GM19193 (cell line): ENCODE data around the gene MSANTD3.

ENCODE experiments used
- POLR2A ChIP-seq: IDR thresholded peaks from 4 replicates; pipeline ENCODE4 v1.6.1; 2011; ENCODE audit not compliant: insufficient read depth, insufficient read length; ENCODE audit errors: extremely low read depth

The MSANTD3 gene

DNA sequence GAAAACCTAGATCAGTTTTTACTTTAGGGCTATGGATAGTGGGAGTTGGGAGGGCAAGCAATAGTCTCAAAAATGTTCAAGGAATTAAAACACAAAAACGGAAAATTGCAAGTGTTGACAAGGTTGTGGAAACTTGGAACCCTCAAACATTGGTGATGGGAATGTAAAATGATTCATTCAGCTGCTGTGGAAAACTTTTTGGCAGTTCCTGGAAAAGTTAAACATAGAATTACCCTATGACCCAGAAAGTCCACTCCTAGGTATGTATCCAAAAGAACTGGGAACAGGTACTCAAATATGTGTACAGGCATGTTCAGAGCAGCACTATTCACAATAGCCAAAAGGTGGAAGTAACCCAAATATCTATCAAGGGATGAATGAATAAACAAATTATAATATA, 1.2 kb upstream of the MSANTD3 start:
- no peak for TF ChIP-seq POLR2A

DNA sequence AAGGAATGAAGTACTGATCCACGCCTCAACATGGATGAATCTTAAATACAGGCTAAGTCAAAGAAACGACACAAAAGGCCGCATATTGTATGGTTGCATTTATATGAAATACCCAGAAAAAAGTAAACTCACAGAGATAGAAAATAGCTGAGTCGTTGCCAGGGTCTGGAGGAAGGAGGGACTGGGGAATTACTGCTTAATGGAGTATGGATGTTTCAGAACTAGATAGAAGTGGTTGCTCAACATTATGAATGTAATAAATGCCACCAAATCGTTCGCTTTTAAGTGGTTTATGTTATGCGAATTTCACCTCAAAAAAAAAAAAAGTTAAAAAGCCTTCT, 784 bp upstream of the MSANTD3 start:
- no peak for TF ChIP-seq POLR2A

DNA sequence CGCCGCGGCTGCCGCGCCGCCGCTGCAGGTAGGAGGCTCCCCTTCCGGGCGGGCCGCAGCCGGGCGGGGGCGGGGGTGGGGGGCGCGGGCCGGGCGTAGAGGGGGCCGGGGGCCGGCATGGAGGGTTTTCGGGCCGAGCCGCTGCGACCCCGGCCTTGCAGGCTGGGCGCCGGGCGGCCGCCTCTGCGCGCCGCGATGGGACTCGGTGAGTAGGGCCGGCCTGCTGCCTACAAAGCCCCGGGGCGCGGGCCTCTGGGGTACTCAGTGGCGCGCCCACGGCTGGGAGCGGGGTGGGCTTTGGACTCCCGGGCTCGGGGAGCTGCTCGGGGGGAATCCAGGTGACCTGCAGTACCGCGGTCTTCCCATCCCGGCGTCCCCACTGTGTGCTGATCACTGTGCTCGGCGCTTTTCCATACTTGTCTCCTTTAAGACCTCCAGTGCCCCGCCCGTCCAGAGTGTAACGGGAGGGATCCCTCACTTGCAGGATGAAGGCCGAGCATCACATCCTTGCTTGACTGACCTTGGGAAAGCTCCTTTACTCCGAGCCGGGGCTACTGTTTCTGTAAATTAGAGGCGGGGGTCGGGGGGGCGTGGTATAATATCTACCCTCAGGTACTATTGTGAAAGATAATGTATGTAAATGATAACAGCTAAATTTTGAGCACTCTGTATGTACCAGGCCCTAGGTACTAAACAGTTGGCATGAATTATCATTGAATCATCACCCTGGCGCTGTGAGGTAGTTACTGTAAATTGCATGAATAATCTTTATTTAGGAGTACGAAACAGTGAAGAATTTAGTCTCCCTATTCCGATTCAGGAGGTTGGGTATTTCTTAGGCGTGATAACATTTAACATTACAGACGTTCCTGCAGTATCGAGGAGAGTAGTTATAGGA, 672 bp downstream of the MSANTD3 start:
- TF ChIP-seq POLR2A = no peak

DNA sequence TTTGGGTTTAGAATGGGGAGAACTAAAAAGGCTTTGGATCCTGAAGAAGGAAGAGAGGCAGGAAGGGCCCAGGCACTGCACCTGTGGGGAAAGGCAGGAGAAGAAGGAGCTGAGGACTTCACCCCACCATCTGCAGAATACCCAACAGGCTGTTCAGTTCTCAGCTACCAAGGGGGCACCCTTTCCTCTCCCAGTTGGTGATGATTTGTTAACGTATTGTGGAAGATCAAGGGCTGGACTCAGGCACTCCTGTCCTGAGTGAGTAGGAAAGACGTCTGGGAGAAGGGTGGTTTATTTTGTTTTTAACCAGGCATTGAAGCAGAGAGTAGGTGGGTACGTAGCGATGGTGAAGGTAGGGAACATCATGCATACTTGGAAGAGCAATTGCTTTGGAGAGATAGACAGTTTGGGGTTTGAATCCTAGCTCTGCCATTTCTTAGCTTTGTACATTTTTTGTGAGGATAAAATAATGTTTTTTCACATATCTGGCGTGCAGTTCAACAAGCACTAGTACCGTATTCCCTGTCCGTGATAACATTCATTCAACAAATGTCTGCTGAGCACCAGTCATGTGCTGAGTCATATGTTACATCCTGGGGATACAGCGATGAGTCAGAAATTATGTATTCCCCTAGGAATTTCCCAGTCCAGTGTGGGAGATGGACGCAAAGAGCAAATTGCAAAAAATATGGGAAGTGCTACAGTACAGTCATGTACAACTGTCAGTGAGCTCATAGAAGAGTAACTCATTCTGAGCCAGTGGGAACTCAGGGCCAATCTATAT, 2.1 kb downstream of the MSANTD3 start:
- no peak for TF ChIP-seq POLR2A

DNA sequence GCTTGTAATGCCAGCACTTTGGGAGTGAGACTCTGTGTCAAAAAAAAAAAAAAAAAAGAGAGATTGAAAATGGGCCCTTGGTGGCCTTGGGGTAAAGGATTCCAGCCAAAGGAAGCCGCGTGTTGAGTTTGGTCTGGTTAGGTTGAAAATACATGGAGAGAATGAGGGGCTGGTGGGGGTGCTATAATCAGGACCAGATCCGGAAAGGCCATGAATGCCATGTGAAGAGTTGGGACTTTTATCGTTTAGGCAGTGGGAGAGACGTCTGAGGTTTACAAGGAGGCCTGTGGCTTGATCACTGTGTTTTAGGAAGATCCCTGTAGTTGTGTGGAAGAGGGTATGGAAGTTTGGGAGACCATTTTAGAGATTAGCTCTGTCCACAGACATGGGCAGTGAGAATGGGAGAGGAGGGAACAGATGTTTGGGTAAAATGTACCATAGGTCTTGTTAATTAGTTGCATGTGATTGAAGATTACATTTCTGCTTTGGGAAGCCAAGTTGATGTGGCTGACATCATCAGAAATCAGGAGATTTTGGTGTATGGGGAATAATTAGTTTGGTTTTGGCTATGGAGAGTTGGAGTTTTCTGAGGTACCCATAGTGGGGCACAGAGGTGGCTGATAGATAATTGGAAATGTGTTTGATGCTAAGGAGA, 3.5 kb downstream of the MSANTD3 start:
- no peak for TF ChIP-seq POLR2A

DNA sequence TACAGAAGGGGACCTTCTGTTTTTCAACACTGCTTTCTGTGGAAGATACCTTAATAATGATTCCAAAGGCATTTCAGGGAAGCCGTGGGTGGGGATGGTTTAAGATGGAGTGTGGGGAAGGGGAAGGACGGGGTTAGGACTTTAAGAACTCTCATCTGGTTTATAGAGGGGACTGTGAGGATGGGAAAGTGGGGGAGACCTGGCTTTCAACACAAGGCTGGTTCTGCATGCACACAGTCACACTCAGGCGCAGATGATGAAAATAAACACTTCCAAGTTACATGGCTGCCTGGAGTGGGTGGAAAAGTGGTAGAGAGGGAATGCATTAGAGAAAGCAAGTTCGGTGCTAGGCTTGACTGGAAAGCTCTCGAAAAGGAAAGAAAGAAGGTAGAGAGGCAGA, 4.9 kb downstream of the MSANTD3 start:
- no peak for TF ChIP-seq POLR2A

DNA sequence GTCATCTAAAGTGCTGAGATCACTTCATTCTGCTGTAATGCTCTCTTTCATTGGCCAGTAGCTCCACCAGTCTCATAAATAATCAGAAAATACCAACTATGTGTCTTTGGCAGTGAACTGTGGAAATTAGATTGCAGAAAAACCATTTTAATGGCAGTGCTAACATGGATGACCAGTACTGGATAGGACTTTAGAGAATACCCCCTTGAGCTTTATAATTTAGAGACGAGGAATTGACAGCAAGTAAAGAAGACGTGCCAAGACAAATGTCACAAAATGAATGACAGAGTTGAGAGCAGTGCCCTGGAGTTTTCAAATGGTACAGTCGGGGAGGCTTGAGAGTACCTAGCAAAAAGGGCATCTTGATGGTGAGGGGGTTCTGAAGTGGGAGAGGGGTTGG, 5.8 kb downstream of the MSANTD3 start:
- no peak for TF ChIP-seq POLR2A

DNA sequence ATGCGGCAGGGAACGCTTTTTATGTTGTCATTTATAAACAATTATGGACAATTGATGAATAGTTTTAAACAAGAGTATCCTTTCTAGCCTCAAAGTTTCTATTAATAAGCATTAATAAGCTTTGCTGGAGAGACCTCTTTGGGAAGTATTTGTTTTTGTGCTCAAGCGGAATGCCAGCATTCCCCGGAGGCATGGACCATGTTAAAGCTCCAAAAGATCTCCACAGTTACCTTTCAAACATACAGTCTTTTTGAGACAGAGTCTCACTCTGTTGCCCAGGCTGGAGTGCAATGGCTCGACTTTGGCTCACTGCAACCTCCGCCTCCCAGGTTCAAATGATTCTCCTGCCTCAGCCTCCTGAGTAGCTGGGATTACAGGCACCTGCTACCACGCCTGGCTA, 9.6 kb downstream of the MSANTD3 start:
- TF ChIP-seq POLR2A = no peak

DNA sequence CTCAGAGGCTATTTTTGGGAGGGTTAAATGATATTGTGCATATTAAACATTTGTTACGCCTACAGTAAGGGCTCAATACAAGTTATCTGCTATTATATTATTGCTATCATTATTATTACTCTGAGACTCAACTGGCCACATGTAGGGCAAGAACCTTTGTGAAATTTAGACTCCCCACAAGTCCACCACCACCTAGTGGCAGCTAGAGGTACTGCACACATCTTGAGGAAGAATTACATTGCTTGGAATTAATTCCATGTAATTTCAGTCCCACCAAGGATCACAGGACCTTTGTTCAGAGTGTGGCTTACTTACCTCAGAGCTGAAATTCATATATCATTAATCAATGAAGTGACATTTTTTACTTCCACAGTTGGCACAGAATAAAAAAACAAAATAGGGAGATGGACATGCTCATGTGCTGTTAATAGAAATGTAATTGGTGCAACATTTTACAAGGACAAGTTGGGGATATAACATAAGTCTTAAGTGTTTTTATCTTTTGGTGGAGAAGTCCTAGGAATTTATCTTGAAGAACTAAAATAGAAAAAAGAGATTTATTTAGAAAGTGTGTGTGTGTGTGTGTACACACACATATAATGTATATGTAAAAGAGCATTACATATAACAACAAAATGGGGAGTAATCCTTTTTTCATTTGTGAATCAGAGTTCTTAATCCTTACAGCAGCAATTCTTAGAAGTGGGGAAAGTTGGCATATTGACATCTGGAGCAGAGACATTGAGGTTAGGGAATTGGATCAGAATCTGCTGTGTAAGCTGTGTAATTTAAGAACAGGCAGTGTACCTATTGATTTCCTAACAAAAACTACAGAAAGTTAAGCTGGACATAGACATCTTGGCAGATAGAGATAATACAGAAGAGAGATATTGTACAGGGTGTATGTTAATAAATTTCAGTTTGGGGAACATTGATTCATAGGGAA, 11.2 kb downstream of the MSANTD3 start:
- TF ChIP-seq POLR2A = no peak

DNA sequence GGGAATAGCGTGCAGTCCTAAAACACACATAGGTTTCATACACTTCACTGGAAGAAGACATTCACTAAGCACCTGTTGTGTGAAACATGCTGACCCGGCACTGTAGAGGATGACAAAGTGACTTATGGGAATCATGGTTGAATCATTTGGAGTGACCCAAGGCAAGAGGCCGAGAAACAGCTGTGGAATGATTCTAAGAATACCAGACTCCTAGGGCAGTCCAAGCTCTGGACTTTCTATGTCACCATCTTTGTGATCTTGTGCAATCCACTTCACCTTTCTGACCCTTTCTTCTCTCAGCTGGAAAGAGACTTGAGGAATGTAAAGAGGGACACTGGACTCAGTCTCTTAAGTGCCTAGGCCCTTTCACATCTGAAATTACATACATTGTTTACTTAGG, 13.1 kb downstream of the MSANTD3 start:
- TF ChIP-seq POLR2A = no peak

DNA sequence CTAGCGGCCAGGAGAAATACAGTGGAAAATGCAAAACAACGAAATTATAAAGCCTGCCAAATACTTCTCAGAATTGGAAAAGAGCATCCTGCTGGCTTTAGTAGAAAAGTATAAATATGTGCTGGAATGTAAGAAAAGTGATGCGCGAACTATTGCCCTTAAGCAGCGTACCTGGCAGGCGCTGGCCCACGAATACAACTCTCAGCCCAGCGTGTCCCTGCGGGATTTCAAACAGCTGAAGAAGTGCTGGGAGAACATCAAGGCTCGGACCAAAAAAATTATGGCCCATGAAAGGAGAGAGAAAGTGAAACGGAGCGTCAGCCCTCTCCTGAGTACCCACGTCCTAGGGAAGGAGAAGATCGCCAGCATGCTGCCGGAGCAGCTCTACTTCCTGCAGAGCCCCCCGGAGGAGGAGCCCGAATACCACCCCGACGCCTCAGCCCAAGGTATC, 15.0 kb downstream of the MSANTD3 start:
- no peak for TF ChIP-seq POLR2A

DNA sequence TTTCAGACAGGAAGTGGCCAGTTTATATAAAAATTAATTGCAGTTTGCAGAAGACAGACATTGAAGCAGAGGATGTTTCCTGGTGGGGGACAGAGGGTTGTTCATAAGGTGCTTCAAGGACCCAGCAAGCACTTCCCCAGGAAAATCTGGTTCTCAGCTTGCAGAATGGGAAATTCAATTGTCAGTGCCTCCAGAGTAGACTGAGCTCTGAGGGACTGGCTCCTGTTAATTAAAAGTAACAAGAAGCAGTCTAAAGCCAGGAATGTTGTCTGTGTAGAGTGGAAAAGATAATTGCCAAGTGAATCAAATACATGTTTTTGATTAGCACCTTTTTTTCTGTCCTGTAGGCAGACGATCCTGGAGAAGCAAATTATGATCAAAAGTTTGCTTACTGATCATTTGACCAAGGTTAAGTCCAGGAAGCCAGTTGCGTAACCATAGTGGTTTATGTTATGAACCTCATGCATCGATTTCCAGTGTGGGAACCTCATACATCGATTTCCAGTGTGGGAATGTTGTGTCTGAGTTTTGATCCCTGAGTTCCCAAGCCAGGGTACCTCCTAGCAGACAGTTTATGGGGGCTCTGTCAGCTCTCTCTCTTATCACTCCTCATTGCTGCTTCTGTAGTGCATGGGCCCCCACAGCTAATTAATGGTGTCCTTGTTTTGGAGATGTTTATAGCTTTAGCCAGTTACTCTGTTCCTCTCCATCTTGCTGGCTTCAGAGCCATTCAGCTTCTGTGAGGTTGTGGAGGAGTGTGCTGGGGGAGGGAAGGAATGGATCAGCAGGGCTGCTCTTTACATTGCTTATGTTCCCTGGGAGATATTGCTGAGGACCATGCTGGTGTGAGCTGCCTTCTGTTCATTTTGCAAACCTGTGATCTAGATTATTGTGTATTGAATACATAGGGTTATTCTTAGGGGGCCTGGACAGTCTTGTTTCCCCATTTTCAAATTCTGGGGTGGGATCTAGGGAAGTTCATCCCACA, 17.1 kb downstream of the MSANTD3 start:
- TF ChIP-seq POLR2A = no peak
